ENCODE data around the gene TMEM255B. TPM values are rescaled to one million over a fixed set of nuclear protein-coding genes. Genes with fewer than 3 reads are reported as not detected.
A peak's percentile ranks its signal among the peaks of the same experiment; 100 is the strongest.

The TMEM255B gene
- total RNA-seq, 1 donor from 2014 or later, result 13.8 TPM

- TF ChIP-seq, protein P1, sequence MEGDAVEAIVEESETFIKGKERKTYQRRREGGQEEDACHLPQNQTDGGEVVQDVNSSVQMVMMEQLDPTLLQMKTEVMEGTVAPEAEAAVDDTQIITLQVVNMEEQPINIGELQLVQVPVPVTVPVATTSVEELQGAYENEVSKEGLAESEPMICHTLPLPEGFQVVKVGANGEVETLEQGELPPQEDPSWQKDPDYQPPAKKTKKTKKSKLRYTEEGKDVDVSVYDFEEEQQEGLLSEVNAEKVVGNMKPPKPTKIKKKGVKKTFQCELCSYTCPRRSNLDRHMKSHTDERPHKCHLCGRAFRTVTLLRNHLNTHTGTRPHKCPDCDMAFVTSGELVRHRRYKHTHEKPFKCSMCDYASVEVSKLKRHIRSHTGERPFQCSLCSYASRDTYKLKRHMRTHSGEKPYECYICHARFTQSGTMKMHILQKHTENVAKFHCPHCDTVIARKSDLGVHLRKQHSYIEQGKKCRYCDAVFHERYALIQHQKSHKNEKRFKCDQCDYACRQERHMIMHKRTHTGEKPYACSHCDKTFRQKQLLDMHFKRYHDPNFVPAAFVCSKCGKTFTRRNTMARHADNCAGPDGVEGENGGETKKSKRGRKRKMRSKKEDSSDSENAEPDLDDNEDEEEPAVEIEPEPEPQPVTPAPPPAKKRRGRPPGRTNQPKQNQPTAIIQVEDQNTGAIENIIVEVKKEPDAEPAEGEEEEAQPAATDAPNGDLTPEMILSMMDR (IDR thresholded peaks at IDR 0.05; ENCODE audit: partially characterized antibody, unreplicated experiment), result no peak
- H3K4me1 Mint-ChIP-seq (ENCODE audit: low read depth, unreplicated experiment), result peaks cover 5% of the 10 kb centered on the region
- peaks cover 18% of the 10 kb centered on the region for H3K9me3 Mint-ChIP-seq (ENCODE audit: unreplicated experiment)
- no peak overlapping the region for H3K4me3 Mint-ChIP-seq (ENCODE audit: unreplicated experiment)
- H3K36me3 Mint-ChIP-seq (ENCODE audit: unreplicated experiment), result no peaks in the 10 kb centered on the region
- peaks cover 16% of the 10 kb centered on the region for H3K27me3 Mint-ChIP-seq (ENCODE audit: unreplicated experiment)
- DNase-seq, result no peak
- H3K27ac Mint-ChIP-seq (ENCODE audit: unreplicated experiment), result peak overlapping the region; percentile 66
These were observed 29.6 kb upstream of the TMEM255B start for GRCh38 chr13:113729187-113730019.

DNA sequence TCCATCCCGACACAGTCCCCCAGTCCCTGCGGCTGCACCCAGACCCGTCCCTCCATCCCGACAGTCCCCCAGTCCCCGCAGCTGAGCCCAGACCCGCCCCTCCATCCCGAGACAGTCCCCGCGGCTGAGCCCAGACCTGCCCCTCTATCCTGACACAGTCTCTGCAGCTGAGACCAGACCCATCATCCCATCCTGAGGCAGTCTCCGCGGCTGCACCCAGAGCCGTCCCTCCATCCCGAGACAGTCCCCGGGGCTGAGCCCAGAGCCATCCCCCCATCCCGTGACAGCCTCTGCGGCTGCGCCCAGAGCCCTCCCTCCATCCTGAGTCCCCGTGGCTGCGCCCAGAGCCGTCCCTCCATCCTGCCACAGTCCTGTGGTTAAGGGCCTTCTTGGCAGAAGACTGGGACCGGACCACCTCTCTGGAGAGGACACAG, 28.8 kb upstream of the TMEM255B start:
- Mint-ChIP-seq H3K27me3 (ENCODE audit: unreplicated experiment) (peaks cover 12% of the 10 kb centered on the region), H3K4me1 (ENCODE audit: low read depth, unreplicated experiment) (peaks cover 2% of the 10 kb centered on the region), H3K36me3 (ENCODE audit: unreplicated experiment) (no peaks in the 10 kb centered on the region), H3K4me3 (ENCODE audit: unreplicated experiment) (no peak overlapping the region), H3K27ac (ENCODE audit: unreplicated experiment) (no peak overlapping the region), H3K9me3 (ENCODE audit: unreplicated experiment) (peaks cover 16% of the 10 kb centered on the region)
- no peak for DNase-seq
- TF ChIP-seq, protein P1 (IDR thresholded peaks at IDR 0.05; ENCODE audit: partially characterized antibody, unreplicated experiment), result no peak

GRCh38 chr13:113730831-113731191, 28.2 kb upstream of the TMEM255B start:
- TF ChIP-seq, protein P1 (IDR thresholded peaks at IDR 0.05; ENCODE audit: partially characterized antibody, unreplicated experiment), result no peak
- no peaks in the 10 kb centered on the region for H3K36me3 Mint-ChIP-seq (ENCODE audit: unreplicated experiment)

DNA sequence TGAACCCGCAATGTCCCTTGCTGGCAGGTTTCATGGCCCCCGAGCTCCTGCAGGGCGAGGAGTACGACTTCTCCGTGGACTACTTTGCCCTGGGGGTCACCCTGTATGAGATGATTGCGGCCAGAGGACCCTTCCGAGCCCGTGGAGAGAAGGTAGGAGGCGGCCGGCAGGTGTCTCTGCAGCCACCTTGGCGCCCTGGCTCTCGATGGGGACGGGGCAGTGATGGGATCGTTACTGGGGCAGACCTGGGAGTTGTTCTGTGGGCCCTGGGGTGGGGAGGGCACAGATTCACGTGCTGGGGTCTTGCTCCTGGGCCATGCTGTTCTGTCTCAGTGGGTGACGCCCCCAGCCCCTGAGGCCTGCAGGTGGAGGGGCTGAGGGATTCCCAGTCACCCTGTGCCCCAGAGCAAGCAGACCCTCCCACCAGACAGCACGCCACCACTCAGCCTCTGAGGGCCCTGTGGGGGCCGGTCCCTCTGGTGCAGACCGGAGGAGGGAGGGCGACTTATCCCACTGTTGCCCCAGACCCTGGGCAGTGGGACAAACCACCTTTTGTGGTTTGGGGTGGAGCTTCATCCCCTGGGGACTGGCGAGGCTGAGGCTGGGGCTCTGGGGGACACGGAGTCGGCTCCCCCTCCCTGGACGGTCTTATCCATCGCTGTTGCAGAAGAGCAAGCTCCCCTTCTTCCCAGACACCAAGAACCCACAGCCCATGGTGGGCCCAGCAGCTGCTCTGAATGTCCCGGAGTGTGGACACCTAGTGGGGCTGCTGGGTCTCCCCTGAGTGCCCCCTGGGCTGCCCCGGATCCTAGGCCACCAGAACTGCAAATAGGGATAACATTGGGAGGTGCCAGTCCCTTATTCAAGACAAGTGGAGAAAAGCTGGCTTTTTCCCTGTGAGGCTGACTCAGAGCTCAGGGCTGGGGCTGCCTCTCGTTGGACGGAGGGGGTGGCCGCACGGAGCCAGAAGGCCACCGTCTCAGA, 27.5 kb upstream of the TMEM255B start:
- H3K36me3 Mint-ChIP-seq (ENCODE audit: unreplicated experiment), result no peaks in the 10 kb centered on the region
- no peak overlapping the region for H3K27ac Mint-ChIP-seq (ENCODE audit: unreplicated experiment)
- H3K9me3 Mint-ChIP-seq (ENCODE audit: unreplicated experiment), result peaks cover 15% of the 10 kb centered on the region
- no peak for DNase-seq
- peaks cover 12% of the 10 kb centered on the region for H3K27me3 Mint-ChIP-seq (ENCODE audit: unreplicated experiment)
- peaks cover 2% of the 10 kb centered on the region for H3K4me1 Mint-ChIP-seq (ENCODE audit: low read depth, unreplicated experiment)
- TF ChIP-seq, protein P1 (IDR thresholded peaks at IDR 0.05; ENCODE audit: partially characterized antibody, unreplicated experiment), result no peak
- H3K4me3 Mint-ChIP-seq (ENCODE audit: unreplicated experiment), result no peak overlapping the region

More at GRCh38 chr13:113730831-113731191, 28.2 kb upstream of the TMEM255B start:
- H3K4me1 Mint-ChIP-seq (ENCODE audit: low read depth, unreplicated experiment), result peaks cover 2% of the 10 kb centered on the region
- H3K27ac Mint-ChIP-seq (ENCODE audit: unreplicated experiment), result no peak overlapping the region
- peaks cover 16% of the 10 kb centered on the region for H3K9me3 Mint-ChIP-seq (ENCODE audit: unreplicated experiment)
- peaks cover 12% of the 10 kb centered on the region for H3K27me3 Mint-ChIP-seq (ENCODE audit: unreplicated experiment)
- no peak overlapping the region for H3K4me3 Mint-ChIP-seq (ENCODE audit: unreplicated experiment)
- no peak for DNase-seq

All from glutamatergic neuron (in vitro differentiated cells).